Mammary epithelial cell (primary cell): ENCODE results near the gene BCAS3.

Experiments
- CTCF ChIP-seq, 2 donors: IDR thresholded peaks in 1 of 2; conservative IDR thresholded peaks in 1 of 2; 2 replicates each; pipeline ENCODE4 v1.5.1; 2011 to 2012; ENCODE audit warnings: inconsistent platforms in 2 of 2, low read length in 2 of 2, mild to moderate bottlenecking in 2 of 2, control low read depth in 1 of 2, low read depth in 1 of 2; ENCODE audit not compliant: insufficient read depth in 1 of 2; ENCODE audit errors: extremely low read depth in 1 of 2
- EZH2 ChIP-seq: IDR thresholded peaks from 2 replicates; pipeline ENCODE4 v1.6.1; 2012; ENCODE audit warnings: low read length, inconsistent platforms, borderline replicate concordance

GRCh38 chr17:61384354-61384691, 706.7 kb downstream of the BCAS3 start:
- TF ChIP-seq CTCF (conservative IDR thresholded peaks at IDR 0.05 in 1 of 2, IDR thresholded peaks at IDR 0.05 in 1 of 2; ENCODE audit: extremely low read depth in 1 of 2, insufficient read depth in 1 of 2, low read depth in 1 of 2, low read length in 2 of 2) (no peak), EZH2 (no peak)
